HepG2 (cell line): Measurements from ENCODE around the gene WDR31. TPM values are rescaled to one million over a fixed set of nuclear protein-coding genes. Genes with fewer than 3 reads are reported as not detected.
A peak's percentile ranks its signal among the peaks of the same experiment; 100 is the strongest.

ENCODE experiments used
- CBFB ChIP-seq: sonication (generic); formaldehyde crosslinking; IDR thresholded peaks from 2 replicates; pipeline ENCODE4 v1.4.0; 2020; ENCODE audit warnings: missing genetic modification reagents
- CENPT ChIP-seq: sonication (generic); formaldehyde crosslinking; IDR thresholded peaks from 2 replicates; pipeline ENCODE4 v1.8.0; 2022; ENCODE audit warnings: low read depth, mild to moderate bottlenecking, moderate library complexity, missing genetic modification reagents
- FOXA3 ChIP-seq: IDR thresholded peaks from 2 replicates; pipeline ENCODE4 v1.6.1; 2016; ENCODE audit warnings: missing genetic modification reagents, missing compliant biosample characterization
- HOXA3 ChIP-seq: sonication (generic); formaldehyde crosslinking; IDR thresholded peaks from 2 replicates; pipeline ENCODE4 v1.5.0; 2020; ENCODE audit warnings: missing genetic modification reagents
- MEF2D ChIP-seq: sonication (generic); formaldehyde crosslinking; IDR thresholded peaks from 2 replicates; pipeline ENCODE4 v1.5.1; 2020; ENCODE audit warnings: mild to moderate bottlenecking, missing genetic modification reagents
- MTA3 ChIP-seq: sonication (generic); formaldehyde crosslinking; IDR thresholded peaks from 2 replicates; pipeline ENCODE4 v1.4.0; 2020; ENCODE audit warnings: missing genetic modification reagents
- MXI1 ChIP-seq: IDR thresholded peaks from 3 replicates; pipeline ENCODE4 v1.6.1; 2012; ENCODE audit warnings: low read depth, low read length, inconsistent platforms, borderline replicate concordance
- NFE2L2 ChIP-seq: fragments of 150-350 bp; IDR thresholded peaks from 2 replicates; pipeline ENCODE4 v1.6.1; 2014; ENCODE audit warnings: low read length
- PCBP2 ChIP-seq: fragments of 200-400 bp; formaldehyde crosslinking; optimal IDR thresholded peaks from 2 replicates; pipeline ENCODE3; 2018; ENCODE audit warnings: low read length, low read depth; ENCODE audit not compliant: poor library complexity, severe bottlenecking
- SNAI1 ChIP-seq: sonication (generic); formaldehyde crosslinking; IDR thresholded peaks from 2 replicates; pipeline ENCODE4 v1.5.0; 2020; ENCODE audit warnings: mild to moderate bottlenecking, missing genetic modification reagents, borderline replicate concordance
- ZNF251 ChIP-seq: sonication (generic); formaldehyde crosslinking; IDR thresholded peaks from 2 replicates; pipeline ENCODE4 v1.9.0; 2021; ENCODE audit warnings: mild to moderate bottlenecking, missing genetic modification reagents
- polyA plus RNA-seq, 8 experiments: library from polyadenylated mRNA; depleted of rRNA in 3 of 8; stranded (reverse) in 7 of 8; unstranded in 1 of 8; fragments of >200 nt; fragmentation: Illumina TruSeq in 4 of 8; extraction: Trizol in 4 of 8; gene quantifications; 2 replicates each; pipeline versions ENCODE4 v1.2.1 to v1.2.3, GENCODE V29; 2011 to 2016; ENCODE audit warnings: low read depth in 4 of 8, missing spikeins in 1 of 8, mixed read lengths in 1 of 8; ENCODE audit not compliant: insufficient read depth in 1 of 8
- total RNA-seq, 5 experiments: library from RNA; depleted of rRNA; stranded (reverse); fragments of >200 nt; fragmentation: Illumina TruSeq; extraction: Trizol; gene quantifications; 2 replicates each; pipeline ENCODE4 v1.2.3, GENCODE V29; 2016; ENCODE audit warnings: low read depth in 1 of 5
- TF ChIP-seq, protein P1 (sequence below): IDR thresholded peaks from 2 replicates; pipeline ENCODE4 v1.6.1; 2016; ENCODE audit warnings: low read depth, missing genetic modification reagents, missing compliant biosample characterization
- TF ChIP-seq, protein P2 (sequence below): sonication (generic); formaldehyde crosslinking; IDR thresholded peaks from 2 replicates; pipeline ENCODE4 v1.5.0; 2020; ENCODE audit warnings: mild to moderate bottlenecking, missing genetic modification reagents
- TF ChIP-seq, protein P3 (sequence below): sonication (generic); formaldehyde crosslinking; IDR thresholded peaks from 2 replicates; pipeline ENCODE4 v1.5.0; 2020; ENCODE audit warnings: mild to moderate bottlenecking, missing genetic modification reagents, borderline replicate concordance
- TF ChIP-seq, protein P4 (sequence below): IDR thresholded peaks from 2 replicates; pipeline ENCODE4 v1.6.1; 2016; ENCODE audit warnings: low read depth, control low read depth

WDR31 gene
- total and polyA plus RNA-seq, 2 of the 13 experiments (the other 11 are each of a cell fraction or from before 2014, with no cell fraction given), result 0.33 to 1.7 TPM

DNA sequence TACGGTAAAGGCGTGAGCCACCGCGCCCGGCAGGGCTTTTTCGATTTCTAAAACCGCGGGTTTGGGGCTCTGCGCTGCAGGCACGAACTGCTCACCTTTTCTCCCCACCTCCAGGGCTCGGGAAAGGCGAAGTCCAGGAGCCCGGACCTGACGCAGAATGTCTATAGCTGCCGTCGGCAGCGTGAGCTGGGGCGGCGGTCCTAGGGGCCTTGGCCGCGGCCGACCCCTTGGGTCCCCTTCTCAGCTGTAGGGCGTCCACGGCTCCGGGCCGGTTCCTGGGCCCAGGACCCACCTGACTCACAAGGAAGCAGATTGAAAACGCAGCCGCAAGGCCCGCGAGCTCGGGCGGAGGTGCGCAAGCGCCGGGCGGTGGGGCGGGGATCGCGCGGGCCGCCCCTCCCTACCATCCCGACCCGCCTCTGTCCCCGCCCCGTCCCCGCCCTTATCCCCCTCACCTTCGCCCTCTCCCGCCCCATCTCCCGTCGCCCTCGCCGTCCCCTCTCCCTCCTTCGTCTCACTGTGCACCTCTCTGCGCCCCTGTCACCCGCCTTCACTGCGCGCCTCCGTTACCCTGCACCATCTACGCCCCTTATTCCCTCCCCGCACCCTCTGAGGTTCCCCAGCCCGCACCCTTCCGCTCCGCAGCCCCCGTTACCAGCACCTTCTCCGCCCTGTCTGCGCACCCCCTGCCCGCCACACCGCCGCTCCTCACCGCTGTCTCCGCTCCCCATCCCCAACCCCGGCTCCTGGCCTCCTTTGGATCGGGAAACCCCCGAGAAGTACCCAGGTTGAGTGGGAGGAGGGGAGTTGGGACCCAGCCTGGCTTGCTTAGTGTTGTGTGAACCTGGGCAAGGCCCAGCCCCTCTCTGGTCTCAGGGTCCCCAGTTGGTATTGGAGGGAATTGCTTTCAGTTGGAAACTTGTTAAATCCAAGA, 36.8 kb upstream of the WDR31 start, which contains the start of gene HDHD3 (continued):
- TF ChIP-seq NFE2L2, result no peak
- TF ChIP-seq FOXA3 (CRISPR knock-in tag), result 0 out of 2 replicates have a peak, but pooled peaks have one; percentile 6
- no peak; the same call in 1 of the 2 replicates for TF ChIP-seq MEF2D (CRISPR knock-in tag)
- TF ChIP-seq CENPT (CRISPR knock-in tag), result no peak
- TF ChIP-seq, protein P1, sequence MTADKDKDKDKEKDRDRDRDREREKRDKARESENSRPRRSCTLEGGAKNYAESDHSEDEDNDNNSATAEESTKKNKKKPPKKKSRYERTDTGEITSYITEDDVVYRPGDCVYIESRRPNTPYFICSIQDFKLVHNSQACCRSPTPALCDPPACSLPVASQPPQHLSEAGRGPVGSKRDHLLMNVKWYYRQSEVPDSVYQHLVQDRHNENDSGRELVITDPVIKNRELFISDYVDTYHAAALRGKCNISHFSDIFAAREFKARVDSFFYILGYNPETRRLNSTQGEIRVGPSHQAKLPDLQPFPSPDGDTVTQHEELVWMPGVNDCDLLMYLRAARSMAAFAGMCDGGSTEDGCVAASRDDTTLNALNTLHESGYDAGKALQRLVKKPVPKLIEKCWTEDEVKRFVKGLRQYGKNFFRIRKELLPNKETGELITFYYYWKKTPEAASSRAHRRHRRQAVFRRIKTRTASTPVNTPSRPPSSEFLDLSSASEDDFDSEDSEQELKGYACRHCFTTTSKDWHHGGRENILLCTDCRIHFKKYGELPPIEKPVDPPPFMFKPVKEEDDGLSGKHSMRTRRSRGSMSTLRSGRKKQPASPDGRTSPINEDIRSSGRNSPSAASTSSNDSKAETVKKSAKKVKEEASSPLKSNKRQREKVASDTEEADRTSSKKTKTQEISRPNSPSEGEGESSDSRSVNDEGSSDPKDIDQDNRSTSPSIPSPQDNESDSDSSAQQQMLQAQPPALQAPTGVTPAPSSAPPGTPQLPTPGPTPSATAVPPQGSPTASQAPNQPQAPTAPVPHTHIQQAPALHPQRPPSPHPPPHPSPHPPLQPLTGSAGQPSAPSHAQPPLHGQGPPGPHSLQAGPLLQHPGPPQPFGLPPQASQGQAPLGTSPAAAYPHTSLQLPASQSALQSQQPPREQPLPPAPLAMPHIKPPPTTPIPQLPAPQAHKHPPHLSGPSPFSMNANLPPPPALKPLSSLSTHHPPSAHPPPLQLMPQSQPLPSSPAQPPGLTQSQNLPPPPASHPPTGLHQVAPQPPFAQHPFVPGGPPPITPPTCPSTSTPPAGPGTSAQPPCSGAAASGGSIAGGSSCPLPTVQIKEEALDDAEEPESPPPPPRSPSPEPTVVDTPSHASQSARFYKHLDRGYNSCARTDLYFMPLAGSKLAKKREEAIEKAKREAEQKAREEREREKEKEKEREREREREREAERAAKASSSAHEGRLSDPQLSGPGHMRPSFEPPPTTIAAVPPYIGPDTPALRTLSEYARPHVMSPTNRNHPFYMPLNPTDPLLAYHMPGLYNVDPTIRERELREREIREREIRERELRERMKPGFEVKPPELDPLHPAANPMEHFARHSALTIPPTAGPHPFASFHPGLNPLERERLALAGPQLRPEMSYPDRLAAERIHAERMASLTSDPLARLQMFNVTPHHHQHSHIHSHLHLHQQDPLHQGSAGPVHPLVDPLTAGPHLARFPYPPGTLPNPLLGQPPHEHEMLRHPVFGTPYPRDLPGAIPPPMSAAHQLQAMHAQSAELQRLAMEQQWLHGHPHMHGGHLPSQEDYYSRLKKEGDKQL (CRISPR knock-in tag), result no peak
- TF ChIP-seq, protein P2, sequence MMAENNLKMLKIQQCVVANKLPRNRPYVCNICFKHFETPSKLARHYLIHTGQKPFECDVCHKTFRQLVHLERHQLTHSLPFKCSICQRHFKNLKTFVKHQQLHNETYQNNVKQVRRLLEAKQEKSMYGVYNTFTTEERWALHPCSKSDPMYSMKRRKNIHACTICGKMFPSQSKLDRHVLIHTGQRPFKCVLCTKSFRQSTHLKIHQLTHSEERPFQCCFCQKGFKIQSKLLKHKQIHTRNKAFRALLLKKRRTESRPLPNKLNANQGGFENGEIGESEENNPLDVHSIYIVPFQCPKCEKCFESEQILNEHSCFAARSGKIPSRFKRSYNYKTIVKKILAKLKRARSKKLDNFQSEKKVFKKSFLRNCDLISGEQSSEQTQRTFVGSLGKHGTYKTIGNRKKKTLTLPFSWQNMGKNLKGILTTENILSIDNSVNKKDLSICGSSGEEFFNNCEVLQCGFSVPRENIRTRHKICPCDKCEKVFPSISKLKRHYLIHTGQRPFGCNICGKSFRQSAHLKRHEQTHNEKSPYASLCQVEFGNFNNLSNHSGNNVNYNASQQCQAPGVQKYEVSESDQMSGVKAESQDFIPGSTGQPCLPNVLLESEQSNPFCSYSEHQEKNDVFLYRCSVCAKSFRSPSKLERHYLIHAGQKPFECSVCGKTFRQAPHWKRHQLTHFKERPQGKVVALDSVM (CRISPR knock-in tag), result 0 out of 2 replicates have a peak, but pooled peaks have one; percentile 10
- no peak for TF ChIP-seq PCBP2
- no peak for TF ChIP-seq MTA3 (CRISPR knock-in tag)
- TF ChIP-seq, protein P3, sequence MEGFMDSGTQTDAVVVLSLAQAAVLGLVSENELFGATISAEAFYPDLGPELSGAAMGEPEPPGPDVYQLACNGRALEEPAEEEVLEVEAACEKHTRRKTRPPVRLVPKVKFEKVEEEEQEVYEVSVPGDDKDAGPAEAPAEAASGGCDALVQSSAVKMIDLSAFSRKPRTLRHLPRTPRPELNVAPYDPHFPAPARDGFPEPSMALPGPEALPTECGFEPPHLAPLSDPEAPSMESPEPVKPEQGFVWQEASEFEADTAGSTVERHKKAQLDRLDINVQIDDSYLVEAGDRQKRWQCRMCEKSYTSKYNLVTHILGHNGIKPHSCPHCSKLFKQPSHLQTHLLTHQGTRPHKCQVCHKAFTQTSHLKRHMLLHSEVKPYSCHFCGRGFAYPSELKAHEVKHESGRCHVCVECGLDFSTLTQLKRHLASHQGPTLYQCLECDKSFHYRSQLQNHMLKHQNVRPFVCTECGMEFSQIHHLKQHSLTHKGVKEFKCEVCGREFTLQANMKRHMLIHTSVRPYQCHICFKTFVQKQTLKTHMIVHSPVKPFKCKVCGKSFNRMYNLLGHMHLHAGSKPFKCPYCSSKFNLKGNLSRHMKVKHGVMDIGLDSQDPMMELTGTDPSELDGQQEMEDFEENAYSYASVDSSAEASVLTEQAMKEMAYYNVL, result no peak
- no peak; the same call in 2 of the 3 replicates for TF ChIP-seq MXI1
- no peak for TF ChIP-seq SNAI1
- TF ChIP-seq HOXA3, result peak; percentile 74; the same call in 1 of the 2 replicates
- TF ChIP-seq, protein P4, sequence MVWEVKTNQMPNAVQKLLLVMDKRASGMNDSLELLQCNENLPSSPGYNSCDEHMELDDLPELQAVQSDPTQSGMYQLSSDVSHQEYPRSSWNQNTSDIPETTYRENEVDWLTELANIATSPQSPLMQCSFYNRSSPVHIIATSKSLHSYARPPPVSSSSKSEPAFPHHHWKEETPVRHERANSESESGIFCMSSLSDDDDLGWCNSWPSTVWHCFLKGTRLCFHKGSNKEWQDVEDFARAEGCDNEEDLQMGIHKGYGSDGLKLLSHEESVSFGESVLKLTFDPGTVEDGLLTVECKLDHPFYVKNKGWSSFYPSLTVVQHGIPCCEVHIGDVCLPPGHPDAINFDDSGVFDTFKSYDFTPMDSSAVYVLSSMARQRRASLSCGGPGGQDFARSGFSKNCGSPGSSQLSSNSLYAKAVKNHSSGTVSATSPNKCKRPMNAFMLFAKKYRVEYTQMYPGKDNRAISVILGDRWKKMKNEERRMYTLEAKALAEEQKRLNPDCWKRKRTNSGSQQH, result 0 out of 2 replicates have a peak, but pooled peaks have one; percentile 19
- peak; percentile 45; the same call in 1 of the 2 replicates for TF ChIP-seq CBFB (CRISPR knock-in tag)
- no peak for TF ChIP-seq ZNF251 (CRISPR knock-in tag)
